ENCODE data around the gene TRMT61A.

TRMT61A gene

GRCh38 chr14:103537175-103537990, 8.4 kb downstream of the TRMT61A start:
- no peak for DNase-seq (ENCODE audit: low read depth)
- no peak overlapping the region for H3K4me3 ChIP-seq (ENCODE audit: low read depth, low read length)
- TF ChIP-seq CTCF (conservative IDR thresholded peaks at IDR 0.05; ENCODE audit: low read depth, low read length) = no peak

GRCh38 chr14:103538291-103539055, 9.5 kb downstream of the TRMT61A start:
- H3K4me3 ChIP-seq (ENCODE audit: low read depth, low read length) = no peak overlapping the region
- no peak for DNase-seq (ENCODE audit: low read depth)
- no peak for TF ChIP-seq CTCF (conservative IDR thresholded peaks at IDR 0.05; ENCODE audit: low read depth, low read length)

GRCh38 chr14:103539056-103539825, 10.2 kb downstream of the TRMT61A start:
- TF ChIP-seq CTCF (conservative IDR thresholded peaks at IDR 0.05; ENCODE audit: low read depth, low read length) = no peak
- H3K4me3 ChIP-seq (ENCODE audit: low read depth, low read length) = no peak overlapping the region
- DNase-seq (ENCODE audit: low read depth) = no peak

- H3K4me3 ChIP-seq (ENCODE audit: low read depth, low read length) = no peak overlapping the region
- TF ChIP-seq CTCF (conservative IDR thresholded peaks at IDR 0.05; ENCODE audit: low read depth, low read length) = no peak
- DNase-seq (ENCODE audit: low read depth) = no peak
These were observed 12.1 kb downstream of the TRMT61A start for GRCh38 chr14:103540821-103541708.

- DNase-seq (ENCODE audit: low read depth) = no peak
- no peak overlapping the region for H3K4me3 ChIP-seq (ENCODE audit: low read depth, low read length)
- TF ChIP-seq CTCF (conservative IDR thresholded peaks at IDR 0.05; ENCODE audit: low read depth, low read length) = no peak
These were observed 13.0 kb downstream of the TRMT61A start for GRCh38 chr14:103541709-103542604.
